Measurements from ENCODE around the gene SLC2A5.

SLC2A5 gene

GRCh38 chr1:9088807-9089206, 19.4 kb upstream of the SLC2A5 start:
- DNase-seq (ENCODE audit: low read depth) = no peak

GRCh38 chr1:9087411-9088125, 18.1 kb upstream of the SLC2A5 start:
- no peak for DNase-seq (ENCODE audit: low read depth)

GRCh38 chr1:9086796-9087195, 17.4 kb upstream of the SLC2A5 start:
- no peak for DNase-seq (ENCODE audit: low read depth)

GRCh38 chr1:9086045-9086444, 16.6 kb upstream of the SLC2A5 start:
- DNase-seq (ENCODE audit: low read depth) = no peak

GRCh38 chr1:9085306-9085940, 16.0 kb upstream of the SLC2A5 start:
- no peak for DNase-seq (ENCODE audit: low read depth)

GRCh38 chr1:9084906-9085305, 15.5 kb upstream of the SLC2A5 start:
- no peak for DNase-seq (ENCODE audit: low read depth)

- no peak for DNase-seq (ENCODE audit: low read depth)
Observed at GRCh38 chr1:9081473-9081872, 12.0 kb upstream of the SLC2A5 start.

- no peak for DNase-seq (ENCODE audit: low read depth)
Observed at GRCh38 chr1:9080705-9081291, 11.4 kb upstream of the SLC2A5 start.

- DNase-seq (ENCODE audit: low read depth) = no peak
Observed at GRCh38 chr1:9079988-9080704, 10.7 kb upstream of the SLC2A5 start.

GRCh38 chr1:9078752-9079500, 9.5 kb upstream of the SLC2A5 start:
- no peak for DNase-seq (ENCODE audit: low read depth)

- DNase-seq (ENCODE audit: low read depth) = no peak
Observed at GRCh38 chr1:9078015-9078751, 8.7 kb upstream of the SLC2A5 start.

GRCh38 chr1:9075022-9075421, 5.6 kb upstream of the SLC2A5 start:
- no peak for DNase-seq (ENCODE audit: low read depth)

- no peak for DNase-seq (ENCODE audit: low read depth)
Observed at GRCh38 chr1:9073143-9073542, 3.7 kb upstream of the SLC2A5 start.

GRCh38 chr1:9071554-9072235, 2.3 kb upstream of the SLC2A5 start:
- DNase-seq (ENCODE audit: low read depth) = no peak

- DNase-seq (ENCODE audit: low read depth) = no peak
Observed at GRCh38 chr1:9070486-9070885, 1.1 kb upstream of the SLC2A5 start.

GRCh38 chr1:9068981-9069325, 482 bp downstream of the SLC2A5 start:
- no peak for DNase-seq (ENCODE audit: low read depth)

- no peak for DNase-seq (ENCODE audit: low read depth)
Observed at GRCh38 chr1:9066945-9067807, 2.3 kb downstream of the SLC2A5 start.

- no peak for DNase-seq (ENCODE audit: low read depth)
Observed at GRCh38 chr1:9065213-9065751, 4.2 kb downstream of the SLC2A5 start.

GRCh38 chr1:9062846-9063245, 6.6 kb downstream of the SLC2A5 start:
- no peak for DNase-seq (ENCODE audit: low read depth)

GRCh38 chr1:9062021-9062471, 7.4 kb downstream of the SLC2A5 start:
- no peak for DNase-seq (ENCODE audit: low read depth)

All from stimulated activated CD8-positive, alpha-beta memory T cell treated with anti-CD3 and anti-CD28 coated beads, Interleukin-12 subunit alpha, Interleukin-12 subunit beta, amount 100 ng/mL, for 4 hours (primary cell).